B cell (primary cell): ENCODE data around the gene TOX2. TPM values are rescaled to one million over a fixed set of nuclear protein-coding genes. Genes with fewer than 3 reads are reported as not detected.

Experiments
- ATAC-seq: fragments of 200-7000 bp; cut with Tn5 transposase; one replicate; pipeline ENCODE4 v1.10.0; 2021; ENCODE audit warnings: low read depth, mild to moderate bottlenecking, moderate number of reproducible peaks, moderate library complexity
- CTCF ChIA-PET: fragments of 350-600 bp; sonication (Branson Sonifier 250); formaldehyde crosslinking; loops from one replicate; lab custom pipeline; 2021; ENCODE audit warnings: antibody characterized with exemption, inconsistent platforms; lab: Charles Lee
- POLR2A ChIA-PET: fragments of 350-600 bp; sonication (Branson Sonifier 250); formaldehyde crosslinking; loops from one replicate; lab custom pipeline; 2021; ENCODE audit warnings: antibody characterized with exemption; lab: Charles Lee
- DNase-seq: peaks from one replicate; pipeline ENCODE4 v3.0.0; 2013
- H2AFZ ChIP-seq: 2 replicates; pipeline ENCODE4 v1.6.1; 2012; ENCODE audit warnings: mild to moderate bottlenecking, low read depth, low read length; ENCODE audit not compliant: insufficient read depth, poor library complexity, severe bottlenecking
- H3K27ac ChIP-seq, 2 donors: 1 replicate in 1 of 2; 2 replicates in 1 of 2; pipeline ENCODE4 v1.5.1; 2012 to 2013; ENCODE audit warnings: low read length in 2 of 2, mild to moderate bottlenecking in 2 of 2, moderate library complexity in 1 of 2
- H3K27me3 ChIP-seq, 4 experiments: fragments of 200-600 bp in 1 of 4; sonication (generic) in 1 of 4; replicated peaks in 1 of 4; 1 replicate in 2 of 4; 2 replicates in 2 of 4; pipeline versions ENCODE4 v1.6.1 to v1.7.0; 2013 to 2016; ENCODE audit warnings: low read length in 3 of 4, mild to moderate bottlenecking in 2 of 4, mixed read lengths in 1 of 4, moderate library complexity in 1 of 4; ENCODE audit not compliant: insufficient read depth in 4 of 4, control insufficient read depth in 3 of 4; ENCODE audit errors: control extremely low read depth in 1 of 4
- H3K36me3 ChIP-seq, 2 experiments: replicated peaks in 1 of 2; 1 replicate in 1 of 2; 2 replicates in 1 of 2; pipeline versions ENCODE4 v1.6.1 to v1.7.1; 2013; ENCODE audit warnings: low read length in 1 of 2; ENCODE audit not compliant: insufficient read depth in 2 of 2, control insufficient read depth in 1 of 2; ENCODE audit errors: control extremely low read depth in 1 of 2, extremely low read depth in 1 of 2
- H3K4me1 ChIP-seq, 2 donors: fragments of 200-600 bp in 1 of 2; sonication (generic) in 1 of 2; 1 replicate in 1 of 2; 2 replicates in 1 of 2; pipeline versions ENCODE4 v1.5.1 to v1.6.1; 2013 to 2017; ENCODE audit warnings: low read length in 2 of 2; ENCODE audit not compliant: control insufficient read depth in 2 of 2, insufficient read depth in 2 of 2
- H3K4me2 ChIP-seq: replicated peaks from 2 replicates; pipeline ENCODE3; 2012; ENCODE audit warnings: mild to moderate bottlenecking, low read depth, low read length; ENCODE audit not compliant: poor library complexity, severe bottlenecking
- H3K4me3 ChIP-seq, 5 experiments: fragments of 200-600 bp in 1 of 5; sonication (generic) in 1 of 5; 1 replicate in 3 of 5; 2 replicates in 2 of 5; pipeline versions ENCODE4 v1.5.1 to v1.7.0; 2011 to 2016; ENCODE audit warnings: low read length in 4 of 5, mild to moderate bottlenecking in 4 of 5, low read depth in 2 of 5, control low read depth in 1 of 5, moderate library complexity in 1 of 5; ENCODE audit not compliant: insufficient read depth in 1 of 5; ENCODE audit errors: control extremely low read depth in 1 of 5, extremely low read depth in 1 of 5
- H3K79me2 ChIP-seq: fragments of 200-600 bp; sonication (generic); one replicate; pipeline ENCODE4 v1.6.0; 2016; ENCODE audit warnings: low read length; ENCODE audit not compliant: control insufficient read depth, insufficient read depth
- H3K9ac ChIP-seq: fragments of 200-600 bp; sonication (generic); 2 replicates; pipeline ENCODE4 v1.6.1; 2017; ENCODE audit warnings: mild to moderate bottlenecking, low read length, moderate library complexity
- H3K9me3 ChIP-seq, 3 donors: one replicate each; pipeline versions ENCODE4 v1.6.1 to v1.7.1; 2013; ENCODE audit warnings: low read length in 2 of 3; ENCODE audit not compliant: control insufficient read depth in 2 of 3, insufficient read depth in 1 of 3; ENCODE audit errors: control extremely low read depth in 1 of 3
- H4K20me1 ChIP-seq: 2 replicates; pipeline ENCODE4 v1.6.0; 2012; ENCODE audit warnings: mild to moderate bottlenecking, low read length; ENCODE audit not compliant: insufficient read depth, control insufficient read depth, poor library complexity, severe bottlenecking
- H3K27ac Mint-ChIP-seq: one replicate; pipeline ENCODE4 v1.8.0; 2021; ENCODE audit warnings: mixed read lengths
- H3K27me3 Mint-ChIP-seq: one replicate; pipeline ENCODE4 v1.8.0; 2021; ENCODE audit warnings: mixed read lengths
- H3K4me1 Mint-ChIP-seq: one replicate; pipeline ENCODE4 v1.8.0; 2021; ENCODE audit warnings: mixed read lengths
- H3K4me3 Mint-ChIP-seq: one replicate; pipeline ENCODE4 v1.8.0; 2021; ENCODE audit warnings: mixed read lengths
- H3K9me3 Mint-ChIP-seq: one replicate; pipeline ENCODE4 v1.8.0; 2022; ENCODE audit warnings: mixed read lengths; ENCODE audit not compliant: insufficient read depth
- EZH2 ChIP-seq: IDR thresholded peaks from 2 replicates; pipeline ENCODE4 v1.6.1; 2012; ENCODE audit warnings: borderline replicate concordance, low read depth, mild to moderate bottlenecking, moderate library complexity, low read length; ENCODE audit not compliant: insufficient read depth, poor library complexity, severe bottlenecking
- WGBS: methylation state at CpG from one replicate; pipeline ENCODE4 v1.1.5; 2013; ENCODE audit warnings: missing lambda C conversion rate; ENCODE audit not compliant: insufficient coverage; 5-methylcytosine and 5-hydroxymethylcytosine counted together
- intact Hi-C: fragments of 100-400 bp; cut with micrococcal nuclease; formaldehyde crosslinking; loops from one replicate; pipeline ENCODE4 v1.10.0; 2022
- polyA plus RNA-seq: library from polyadenylated mRNA; depleted of rRNA; stranded (reverse); fragments of >200 nt; gene quantifications from 2 replicates; pipeline ENCODE4 v1.2.3, GENCODE V29; 2012
- total RNA-seq, 2 donors: library from RNA; stranded (reverse); fragments of 120-200 nt in 1 of 2; gene quantifications; 1 replicate in 1 of 2; 2 replicates in 1 of 2; pipeline versions ENCODE4 v1.2.3 to v1.2.4, GENCODE V29; 2013 to 2022
- TF ChIP-seq, protein P1 (sequence below): fragments of 200-600 bp; IDR thresholded peaks from one replicate; pipeline ENCODE4 v1.8.0; 2022; ENCODE audit warnings: antibody characterized with exemption, mild to moderate bottlenecking

Gene TOX2
- total and polyA plus RNA-seq, 2 donors (not counting 1 experiment from before 2014, with no cell fraction given), result 1.2 to 4.1 TPM

DNA sequence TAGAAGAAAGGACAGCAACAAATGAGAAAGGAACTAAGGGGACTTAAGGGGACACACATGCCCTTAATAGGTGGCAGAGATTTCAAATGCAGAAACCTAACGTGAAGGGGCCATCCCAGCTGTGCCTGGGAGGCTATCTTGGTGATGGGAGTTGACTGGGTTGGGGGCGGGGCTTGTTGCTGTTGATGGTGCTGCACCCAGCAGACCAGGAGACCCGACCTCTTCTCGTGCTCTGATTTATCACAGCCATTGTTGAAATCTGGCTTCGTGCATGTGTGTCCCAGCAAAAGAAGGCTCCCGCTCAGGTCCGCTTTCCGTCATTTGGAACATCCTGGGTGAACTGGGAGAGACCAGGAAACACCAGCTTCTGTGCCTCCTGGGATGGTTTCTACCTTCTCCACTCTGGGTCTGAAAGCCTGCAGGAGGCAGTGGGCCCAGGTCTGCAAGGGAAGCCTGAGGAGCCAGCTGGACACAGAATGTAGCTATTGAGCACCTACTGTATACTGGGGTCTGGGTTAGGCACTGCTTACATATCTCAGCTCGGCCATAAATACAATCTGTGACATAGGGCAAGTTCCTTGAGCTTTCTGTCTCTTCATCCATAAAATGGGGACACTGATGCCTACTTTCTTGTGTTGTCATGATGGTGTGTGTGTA is 32.1 kb downstream of the TOX2 start:
- DNase-seq (no peak), ATAC-seq (no peak)
- no peaks in the 10 kb centered on the region for H3K36me3 ChIP-seq
- H4K20me1 ChIP-seq, result no peaks in the 10 kb centered on the region
- no peak overlapping the region for H3K4me3 ChIP-seq
- CTCF ChIA-PET, result no interaction called here
- Mint-ChIP-seq H3K9me3 (no peaks in the 10 kb centered on the region), H3K27ac (no peak overlapping the region), H3K4me1 (peaks cover 33% of the 10 kb centered on the region), H3K4me3 (no peak overlapping the region), H3K27me3 (no peaks in the 10 kb centered on the region)
- H3K27me3 ChIP-seq, result no peaks in the 10 kb centered on the region
- 96% methylated on average over 9 of the region's 9 CpGs for WGBS
- H2AFZ ChIP-seq, result no peak overlapping the region
- no peak overlapping the region for H3K4me2 ChIP-seq
- no peak overlapping the region for H3K9ac ChIP-seq
- H3K4me1 ChIP-seq, result peaks cover 24 to 43% of the 10 kb centered on the region in 2 donors
- no peak for TF ChIP-seq EZH2
- TF ChIP-seq, protein P1, sequence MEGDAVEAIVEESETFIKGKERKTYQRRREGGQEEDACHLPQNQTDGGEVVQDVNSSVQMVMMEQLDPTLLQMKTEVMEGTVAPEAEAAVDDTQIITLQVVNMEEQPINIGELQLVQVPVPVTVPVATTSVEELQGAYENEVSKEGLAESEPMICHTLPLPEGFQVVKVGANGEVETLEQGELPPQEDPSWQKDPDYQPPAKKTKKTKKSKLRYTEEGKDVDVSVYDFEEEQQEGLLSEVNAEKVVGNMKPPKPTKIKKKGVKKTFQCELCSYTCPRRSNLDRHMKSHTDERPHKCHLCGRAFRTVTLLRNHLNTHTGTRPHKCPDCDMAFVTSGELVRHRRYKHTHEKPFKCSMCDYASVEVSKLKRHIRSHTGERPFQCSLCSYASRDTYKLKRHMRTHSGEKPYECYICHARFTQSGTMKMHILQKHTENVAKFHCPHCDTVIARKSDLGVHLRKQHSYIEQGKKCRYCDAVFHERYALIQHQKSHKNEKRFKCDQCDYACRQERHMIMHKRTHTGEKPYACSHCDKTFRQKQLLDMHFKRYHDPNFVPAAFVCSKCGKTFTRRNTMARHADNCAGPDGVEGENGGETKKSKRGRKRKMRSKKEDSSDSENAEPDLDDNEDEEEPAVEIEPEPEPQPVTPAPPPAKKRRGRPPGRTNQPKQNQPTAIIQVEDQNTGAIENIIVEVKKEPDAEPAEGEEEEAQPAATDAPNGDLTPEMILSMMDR, result no peak
- H3K79me2 ChIP-seq, result no peaks in the 10 kb centered on the region
- H3K9me3 ChIP-seq, result no peaks in the 10 kb centered on the region
- intact Hi-C loops, result no loop called here
- H3K27ac ChIP-seq, result no peak overlapping the region
- POLR2A ChIA-PET, result no interaction called here

DNA sequence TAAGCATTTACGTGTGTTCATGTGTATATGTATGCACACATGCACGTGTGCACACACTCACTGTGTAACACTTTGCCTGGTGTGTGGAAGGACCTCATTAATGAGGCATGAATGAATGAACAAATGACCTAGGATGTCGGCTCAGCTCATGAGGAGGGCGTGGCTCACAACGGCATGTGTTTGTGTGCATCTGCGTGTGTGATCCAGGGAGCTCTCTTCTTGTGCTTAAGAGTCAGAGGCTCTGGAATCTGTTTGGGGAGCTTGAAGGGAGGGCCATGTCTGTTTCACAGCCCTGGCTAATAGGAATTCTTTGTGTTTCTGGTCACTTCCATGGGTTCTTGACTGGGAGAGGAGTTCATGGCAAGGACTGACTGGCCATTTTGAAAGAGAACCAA is 32.7 kb downstream of the TOX2 start:
- Mint-ChIP-seq H3K4me1 (peaks cover 29% of the 10 kb centered on the region), H3K4me3 (no peak overlapping the region), H3K27ac (no peak overlapping the region), H3K27me3 (no peaks in the 10 kb centered on the region), H3K9me3 (no peaks in the 10 kb centered on the region)
- Histone ChIP-seq H3K27me3 (no peaks in the 10 kb centered on the region), H3K9me3 (no peaks in the 10 kb centered on the region), H3K36me3 (no peaks in the 10 kb centered on the region), H3K4me2 (no peak overlapping the region), H2AFZ (no peak overlapping the region), H3K4me3 (no peak overlapping the region), H3K27ac (no peak overlapping the region), H3K4me1 (peaks cover 19 to 38% of the 10 kb centered on the region in 2 donors), H3K79me2 (no peaks in the 10 kb centered on the region), H4K20me1 (no peaks in the 10 kb centered on the region), H3K9ac (no peak overlapping the region)
- ChIA-PET POLR2A (no interaction called here), CTCF (no interaction called here)
- WGBS, result 96% methylated on average over 6 of the region's 6 CpGs
- ATAC-seq (no peak), DNase-seq (no peak)
- TF ChIP-seq, protein P1, result no peak
- no peak for TF ChIP-seq EZH2
- intact Hi-C loops, result no loop called here
